Measurements from ENCODE around the gene ZBTB32.

Gene ZBTB32

GRCh38 chr19:35657904-35658700 is 46.3 kb upstream of the ZBTB32 start:
- Histone ChIP-seq H3K9me2 (replicated peaks; ENCODE audit: control insufficient read depth, low read length) (no peaks in the 10 kb centered on the region), H3K79me2 (ENCODE audit: control insufficient read depth, low read length) (no peaks in the 10 kb centered on the region), H3K27me3 (ENCODE audit: control insufficient read depth, low read length) (no peaks in the 10 kb centered on the region), H4K20me1 (ENCODE audit: control insufficient read depth, insufficient read depth, low read depth, low read length) (no peaks in the 10 kb centered on the region), H3F3A (ENCODE audit: control insufficient read depth, insufficient read depth) (no peaks in the 10 kb centered on the region), H3K27ac (ENCODE audit: low read depth, low read length) (no peak overlapping the region), H3K4me1 (ENCODE audit: control insufficient read depth, low read length) (no peaks in the 10 kb centered on the region), H3K4me3 (ENCODE audit: low read length) (no peak overlapping the region), H3K9me3 (ENCODE audit: control insufficient read depth, insufficient read depth, low read length) (no peaks in the 10 kb centered on the region), H3K36me3 (ENCODE audit: control insufficient read depth, low read length) (peaks cover 41% of the 10 kb centered on the region), H3K4me2 (ENCODE audit: low read length) (no peak overlapping the region)
- TF ChIP-seq EZH2phosphoT487 (IDR thresholded peaks at IDR 0.05; ENCODE audit: borderline replicate concordance, low read length) (no peak), CTCF (IDR thresholded peaks at IDR 0.05; ENCODE audit: low read depth, low read length, poor library complexity, severe bottlenecking) (no peak)

GRCh38 chr19:35661995-35662340 is 42.4 kb upstream of the ZBTB32 start:
- H3K4me3 ChIP-seq (ENCODE audit: low read length), result no peak overlapping the region
- no peak overlapping the region for H3K27ac ChIP-seq (ENCODE audit: low read depth, low read length)
- no peaks in the 10 kb centered on the region for H3K4me1 ChIP-seq (ENCODE audit: control insufficient read depth, low read length)
- H3K36me3 ChIP-seq (ENCODE audit: control insufficient read depth, low read length), result peaks cover 14% of the 10 kb centered on the region
- no peak overlapping the region for H3K4me2 ChIP-seq (ENCODE audit: low read length)
- H4K20me1 ChIP-seq (ENCODE audit: control insufficient read depth, insufficient read depth, low read depth, low read length), result no peaks in the 10 kb centered on the region
- H3F3A ChIP-seq (ENCODE audit: control insufficient read depth, insufficient read depth), result no peaks in the 10 kb centered on the region
- H3K9me2 ChIP-seq (replicated peaks; ENCODE audit: control insufficient read depth, low read length), result no peaks in the 10 kb centered on the region
- TF ChIP-seq EZH2phosphoT487 (IDR thresholded peaks at IDR 0.05; ENCODE audit: borderline replicate concordance, low read length), result no peak
- TF ChIP-seq CTCF (IDR thresholded peaks at IDR 0.05; ENCODE audit: low read depth, low read length, poor library complexity, severe bottlenecking), result no peak
- no peaks in the 10 kb centered on the region for H3K27me3 ChIP-seq (ENCODE audit: control insufficient read depth, low read length)
- no peaks in the 10 kb centered on the region for H3K9me3 ChIP-seq (ENCODE audit: control insufficient read depth, insufficient read depth, low read length)
- H3K79me2 ChIP-seq (ENCODE audit: control insufficient read depth, low read length), result no peaks in the 10 kb centered on the region

GRCh38 chr19:35663981-35664380 is 40.4 kb upstream of the ZBTB32 start:
- Histone ChIP-seq H3K27me3 (ENCODE audit: control insufficient read depth, low read length) (no peaks in the 10 kb centered on the region), H3F3A (ENCODE audit: control insufficient read depth, insufficient read depth) (no peaks in the 10 kb centered on the region), H3K9me2 (replicated peaks; ENCODE audit: control insufficient read depth, low read length) (no peaks in the 10 kb centered on the region), H3K36me3 (ENCODE audit: control insufficient read depth, low read length) (no peaks in the 10 kb centered on the region), H3K9me3 (ENCODE audit: control insufficient read depth, insufficient read depth, low read length) (no peaks in the 10 kb centered on the region), H3K4me1 (ENCODE audit: control insufficient read depth, low read length) (no peaks in the 10 kb centered on the region), H3K4me2 (ENCODE audit: low read length) (no peak overlapping the region), H3K4me3 (ENCODE audit: low read length) (no peak overlapping the region), H3K79me2 (ENCODE audit: control insufficient read depth, low read length) (no peaks in the 10 kb centered on the region), H4K20me1 (ENCODE audit: control insufficient read depth, insufficient read depth, low read depth, low read length) (no peaks in the 10 kb centered on the region), H3K27ac (ENCODE audit: low read depth, low read length) (no peak overlapping the region)
- TF ChIP-seq EZH2phosphoT487 (IDR thresholded peaks at IDR 0.05; ENCODE audit: borderline replicate concordance, low read length) (no peak), CTCF (IDR thresholded peaks at IDR 0.05; ENCODE audit: low read depth, low read length, poor library complexity, severe bottlenecking) (no peak)
